PFSK-1 (cell line): ENCODE results near the gene ROBO2.

Experiments
- POLR2AphosphoS5 ChIP-seq: IDR thresholded peaks from 2 replicates; pipeline ENCODE4 v1.6.1; 2012; ENCODE audit warnings: low read depth, mild to moderate bottlenecking, control low read depth, low read length, moderate library complexity
- TAF1 ChIP-seq: IDR thresholded peaks from 2 replicates; pipeline ENCODE4 v1.6.1; 2012; ENCODE audit warnings: low read length, control low read depth, borderline replicate concordance; ENCODE audit not compliant: insufficient read depth

DNA sequence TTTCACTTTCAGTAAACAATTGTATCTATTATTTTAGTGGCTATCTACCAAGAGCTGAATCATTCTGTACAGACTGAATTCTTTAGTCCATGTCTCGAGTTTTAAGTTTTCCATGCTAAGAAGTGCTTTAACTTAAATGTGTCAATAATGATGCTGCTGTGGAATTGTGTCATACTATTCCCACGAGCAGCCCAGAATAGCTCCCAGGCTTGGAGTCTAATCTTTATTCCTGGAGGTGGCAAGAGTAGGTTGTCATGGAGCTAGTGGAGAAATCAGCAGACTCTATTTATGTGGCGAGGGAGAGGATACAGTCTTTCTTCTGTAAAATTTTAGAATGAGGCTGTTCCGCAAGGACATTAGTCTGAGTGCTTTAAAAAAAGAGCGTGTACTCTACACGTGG, 207.2 kb downstream of the ROBO2 start:
- TF ChIP-seq POLR2AphosphoS5 (no peak), TAF1 (no peak)
